GM21515 (cell line): ENCODE measurements around the gene ING4.

Source experiments
- ATAC-seq: cut with Tn5 transposase; IDR thresholded peaks from one replicate; pipeline ENCODE4 v1.9.1; 2021; ENCODE audit not compliant: unreplicated experiment

ING4 gene

GRCh38 chr12:6607751-6608591 lies 54.9 kb downstream of the ING4 start:
- no peak for ATAC-seq

DNA sequence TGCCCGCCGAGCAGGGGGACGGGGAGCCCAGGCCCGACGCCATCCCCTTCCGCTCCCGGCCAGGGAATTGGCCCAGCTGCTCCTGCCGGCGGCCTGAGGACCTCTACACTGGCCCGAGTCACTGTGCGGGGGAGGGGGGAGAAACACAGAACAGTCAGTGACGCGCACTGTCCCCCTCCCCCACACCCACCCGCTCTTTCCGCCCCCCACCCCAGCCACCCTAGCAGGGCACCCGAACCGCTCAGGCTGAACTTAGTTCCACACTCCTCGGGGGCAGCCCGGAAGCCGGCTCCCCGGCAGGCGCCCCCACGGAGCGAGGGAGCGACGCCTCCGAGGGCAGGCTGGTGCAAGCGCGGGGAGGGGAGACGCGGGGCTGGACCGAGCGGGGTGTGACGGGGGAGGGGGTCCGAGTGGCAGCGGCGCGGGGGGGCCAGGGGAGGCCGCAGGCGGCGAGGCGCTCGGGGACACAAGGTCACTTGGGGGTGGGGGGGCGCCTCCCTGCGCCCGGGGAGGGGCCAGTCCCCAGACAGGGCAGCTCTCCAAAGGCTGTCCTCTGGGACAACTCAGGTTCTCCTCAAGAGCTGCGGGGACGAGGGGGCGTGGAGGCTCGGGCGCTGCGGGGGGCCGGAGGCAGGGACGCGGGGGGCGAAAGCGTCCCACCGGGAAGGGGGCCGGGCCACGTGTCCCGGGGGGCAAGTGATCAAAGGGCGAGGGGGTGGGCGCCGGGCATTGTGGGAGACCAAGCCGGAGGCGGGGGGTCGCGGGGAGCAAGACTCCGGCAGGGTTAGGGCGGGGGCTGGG lies 56.4 kb downstream of the ING4 start:
- ATAC-seq, result no peak

DNA sequence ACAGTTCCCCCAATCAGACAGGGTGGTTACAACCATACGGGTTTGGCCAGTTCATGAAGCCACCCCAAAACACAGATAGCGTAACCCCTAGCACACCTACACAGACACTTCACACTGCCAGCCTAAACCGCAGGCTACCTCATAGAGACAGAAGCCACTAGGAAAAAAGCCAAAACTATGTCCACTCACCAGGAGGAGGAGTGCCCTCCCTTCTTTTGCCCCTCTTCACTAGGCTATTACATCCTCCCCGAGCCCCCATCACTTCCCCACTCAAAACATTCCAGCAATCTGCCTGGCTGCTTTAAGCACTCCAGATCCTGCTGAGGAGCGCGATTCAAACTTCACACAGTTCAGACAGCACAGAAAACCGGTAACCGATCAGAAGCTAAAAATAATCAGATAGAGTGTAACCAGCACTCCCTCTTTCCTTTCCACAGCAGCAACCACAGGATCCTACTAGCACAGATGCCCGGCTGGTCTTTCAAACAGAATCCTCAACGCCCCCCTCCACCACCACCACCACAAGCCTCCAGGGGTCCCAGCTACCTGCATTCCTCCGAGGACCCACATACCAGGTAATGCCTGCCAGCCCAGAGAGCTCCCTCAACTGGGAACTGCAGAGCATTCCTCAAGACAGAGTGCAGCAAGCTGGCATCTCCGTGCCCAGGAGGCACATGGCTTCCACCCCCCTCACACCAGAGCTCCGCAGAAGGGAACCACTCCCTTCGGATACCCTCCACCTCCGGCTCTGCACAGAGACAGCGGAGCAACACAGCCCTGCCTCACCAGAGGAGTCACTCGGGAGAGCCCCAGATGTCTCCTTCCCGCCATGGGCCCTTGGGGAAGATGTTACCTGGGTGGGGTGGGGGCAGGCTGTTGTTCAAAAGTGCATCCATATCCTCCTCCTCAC lies 57.2 kb downstream of the ING4 start:
- no peak for ATAC-seq

- no peak for ATAC-seq
Observed at GRCh38 chr12:6604259-6605029, 58.5 kb downstream of the ING4 start.

DNA sequence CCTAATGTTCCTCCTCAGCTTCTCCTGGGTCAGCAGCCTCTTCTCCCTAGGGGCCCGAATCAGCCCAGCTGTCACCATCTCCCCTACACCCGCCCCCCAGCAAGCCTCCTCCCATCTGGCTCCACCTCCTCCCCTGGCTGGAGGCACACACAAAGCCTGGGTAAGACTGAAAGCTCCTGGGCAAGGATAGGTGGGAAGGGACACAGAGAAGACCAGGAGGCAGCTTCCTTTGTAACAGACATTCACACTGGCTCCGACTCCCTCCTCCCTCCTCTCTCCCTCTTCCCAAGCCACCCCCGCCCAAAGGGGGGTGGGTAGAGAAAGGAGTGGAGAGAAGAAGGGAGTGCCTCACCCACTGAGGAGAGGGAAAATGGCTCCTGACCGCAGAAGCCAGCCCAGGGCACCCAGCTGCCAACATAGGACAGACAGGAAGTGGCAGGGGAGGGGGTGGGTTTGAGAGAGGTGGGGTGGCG lies 59.8 kb downstream of the ING4 start:
- no peak for ATAC-seq

GRCh38 chr12:6602526-6602925 lies 60.4 kb downstream of the ING4 start:
- no peak for ATAC-seq
